GM12874 (cell line): ENCODE data around the gene VSTM2B.

Source experiments
- CTCF ChIP-seq: IDR thresholded peaks from 2 replicates; pipeline ENCODE4 v1.5.1; 2011; ENCODE audit warnings: low read depth, mild to moderate bottlenecking, control low read depth, low read length, moderate library complexity; ENCODE audit not compliant: insufficient read depth

The VSTM2B gene

GRCh38 chr19:29596885-29597525, 71.2 kb downstream of the VSTM2B start:
- TF ChIP-seq CTCF: no peak

- TF ChIP-seq CTCF: no peak
Measured at GRCh38 chr19:29598036-29598435, 72.2 kb downstream of the VSTM2B start.

GRCh38 chr19:29598496-29598895, 72.7 kb downstream of the VSTM2B start:
- no peak for TF ChIP-seq CTCF

DNA sequence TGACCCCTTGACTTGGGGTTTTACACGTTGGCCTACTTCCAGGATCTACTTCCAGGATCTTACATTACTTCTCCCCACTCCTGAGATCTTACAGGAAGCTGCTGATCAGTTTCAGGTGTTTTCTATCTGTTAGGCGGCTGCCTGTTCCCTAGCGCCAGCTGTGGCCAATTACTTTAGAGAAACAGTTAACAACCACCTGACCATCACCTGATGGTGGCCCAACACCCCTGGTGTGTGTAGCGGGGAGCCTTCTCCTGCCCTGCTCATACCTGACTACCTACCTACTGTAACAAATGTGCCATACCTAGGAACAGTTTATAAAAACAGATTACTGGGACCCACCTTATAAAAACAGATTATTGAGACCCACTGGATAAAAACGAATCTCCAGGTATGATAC, 77.5 kb downstream of the VSTM2B start:
- TF ChIP-seq CTCF: no peak

GRCh38 chr19:29605653-29606419, 80.0 kb downstream of the VSTM2B start, which contains the start of gene POP4:
TSS of gene POP4 (plus strand) at chr19:29606283. CDS start at chr19:29606319, 36 bp downstream.
- TF ChIP-seq CTCF: no peak

- TF ChIP-seq CTCF: no peak
Measured at GRCh38 chr19:29606420-29606747, 80.6 kb downstream of the VSTM2B start.

GRCh38 chr19:29609636-29610035, 83.8 kb downstream of the VSTM2B start:
- TF ChIP-seq CTCF: no peak
